SH-SY5Y (cell line): Measurements from ENCODE around the gene UFC1.

Experiments used
- GATA2 ChIP-seq: IDR thresholded peaks from 2 replicates; pipeline ENCODE4 v1.6.1; 2011; ENCODE audit warnings: mild to moderate bottlenecking, low read depth, low read length
- GATA3 ChIP-seq: IDR thresholded peaks from 2 replicates; pipeline ENCODE4 v1.6.1; 2011; ENCODE audit warnings: low read depth, mild to moderate bottlenecking, low read length, moderate library complexity

DNA sequence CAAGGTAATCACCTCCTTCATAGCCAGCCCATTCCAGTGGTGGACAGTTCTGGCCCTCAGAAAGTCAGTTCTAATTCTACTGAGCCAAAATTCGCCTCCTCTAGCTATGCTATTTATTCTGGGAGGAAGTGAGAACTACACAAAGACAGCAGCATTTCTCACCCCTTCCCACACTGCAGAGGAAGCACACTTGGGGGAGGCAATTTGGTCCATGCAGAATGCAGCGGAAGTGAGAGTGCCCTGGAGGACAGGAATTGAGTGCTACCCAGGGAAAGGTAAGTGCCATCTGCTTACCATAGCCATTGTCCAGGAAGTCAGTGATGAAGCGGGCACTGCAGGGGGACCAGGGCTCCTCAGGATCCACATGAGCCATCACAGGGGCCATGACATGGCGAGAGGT is 41.4 kb downstream of the UFC1 start:
- TF ChIP-seq GATA2 (no peak), GATA3 (no peak)
